Activated B cell treated with CpG ODN at 0.5 μM for 24 hours (primary cell): ENCODE results near the gene TEX26. TPM values are rescaled to one million over a fixed set of nuclear protein-coding genes. Genes with fewer than 3 reads are reported as not detected.

Experiments
- ATAC-seq: fragments of 200-7000 bp; cut with Tn5 transposase; one replicate; pipeline ENCODE4 v1.10.0; 2021; ENCODE audit warnings: low read depth, mild to moderate bottlenecking, moderate library complexity
- CTCF ChIA-PET: fragments of 350-600 bp; sonication (Branson Sonifier 250); formaldehyde crosslinking; loops from one replicate; lab custom pipeline; 2021; ENCODE audit warnings: antibody characterized with exemption; lab: Charles Lee
- POLR2A ChIA-PET: fragments of 350-600 bp; sonication (Branson Sonifier 250); formaldehyde crosslinking; loops from one replicate; lab custom pipeline; 2021; ENCODE audit warnings: antibody characterized with exemption; lab: Charles Lee
- DNase-seq: peaks from one replicate; pipeline ENCODE4 v3.0.0; 2022
- H3K27ac Mint-ChIP-seq: one replicate; pipeline ENCODE4 v1.8.0; 2020; ENCODE audit warnings: mixed read lengths
- H3K27me3 Mint-ChIP-seq: one replicate; pipeline ENCODE4 v1.8.0; 2021; ENCODE audit warnings: mixed read lengths
- H3K36me3 Mint-ChIP-seq: one replicate; pipeline ENCODE4 v1.8.0; 2021; ENCODE audit warnings: low read depth, mixed read lengths
- H3K4me1 Mint-ChIP-seq: one replicate; pipeline ENCODE4 v1.8.0; 2021; ENCODE audit warnings: mixed read lengths
- H3K4me3 Mint-ChIP-seq: one replicate; pipeline ENCODE4 v1.8.0; 2020; ENCODE audit warnings: mild to moderate bottlenecking, mixed read lengths
- H3K9me3 Mint-ChIP-seq: one replicate; pipeline ENCODE4 v1.8.0; 2020; ENCODE audit warnings: mixed read lengths
- CTCF ChIP-seq: fragments of 200-600 bp; IDR thresholded peaks from one replicate; pipeline ENCODE4 v1.8.0; 2022; ENCODE audit warnings: antibody characterized with exemption, mild to moderate bottlenecking
- intact Hi-C: fragments of 100-400 bp; cut with micrococcal nuclease; formaldehyde crosslinking; loops from one replicate; pipeline ENCODE4 v1.15.1; 2024
- total RNA-seq: library from RNA; stranded (reverse); gene quantifications from 2 replicates; pipeline ENCODE4 v1.2.3, GENCODE V29; 2022

Gene TEX26
- total RNA-seq, 1 donor from 2014 or later, result not detected

GRCh38 chr13:30976025-30976424 is 43.6 kb downstream of the TEX26 start:
- ChIA-PET CTCF (no interaction called here), POLR2A (no interaction called here)
- ATAC-seq (no peak), DNase-seq (no peak)
- intact Hi-C loops, result no loop called here
- peaks cover 11% of the 10 kb centered on the region for H3K27me3 Mint-ChIP-seq
- H3K4me3 Mint-ChIP-seq, result no peak overlapping the region
- no peaks in the 10 kb centered on the region for H3K36me3 Mint-ChIP-seq
- TF ChIP-seq CTCF, result no peak
- H3K9me3 Mint-ChIP-seq, result no peaks in the 10 kb centered on the region
- H3K4me1 Mint-ChIP-seq, result no peaks in the 10 kb centered on the region
- no peak overlapping the region for H3K27ac Mint-ChIP-seq

- no peak overlapping the region for H3K27ac Mint-ChIP-seq
- H3K9me3 Mint-ChIP-seq, result no peaks in the 10 kb centered on the region
- CTCF ChIA-PET, result interaction anchor here (0.6 to 1.2 kb wide), 2 partner anchors 10 to 65 kb away, joined by 3 read pairs; no protein-coding TSS in a partner anchor
- POLR2A ChIA-PET, result no interaction called here
- no peak overlapping the region for H3K4me3 Mint-ChIP-seq
- intact Hi-C loops, result loop anchor here (1.0 kb wide), 1 partner anchor 65 kb away; no protein-coding TSS in a partner anchor
- H3K4me1 Mint-ChIP-seq, result no peaks in the 10 kb centered on the region
- ATAC-seq (no peak), DNase-seq (no peak)
- H3K36me3 Mint-ChIP-seq, result no peaks in the 10 kb centered on the region
- no peak for TF ChIP-seq CTCF
- H3K27me3 Mint-ChIP-seq, result peaks cover 9% of the 10 kb centered on the region
Observed at GRCh38 chr13:30978981-30979956, 46.8 kb downstream of the TEX26 start.

- ChIA-PET POLR2A (no interaction called here), CTCF (no interaction called here)
Observed at GRCh38 chr13:30982506-30982905, 50.0 kb downstream of the TEX26 start.

GRCh38 chr13:30982906-30983305 is 50.5 kb downstream of the TEX26 start:
- Mint-ChIP-seq H3K27ac (no peak overlapping the region), H3K27me3 (peaks cover 9% of the 10 kb centered on the region), H3K4me1 (no peaks in the 10 kb centered on the region), H3K36me3 (no peaks in the 10 kb centered on the region), H3K4me3 (no peak overlapping the region), H3K9me3 (no peaks in the 10 kb centered on the region)
- TF ChIP-seq CTCF, result no peak
- CTCF ChIA-PET, result no interaction called here
- ATAC-seq (no peak), DNase-seq (no peak)
- POLR2A ChIA-PET, result no interaction called here
- intact Hi-C loops, result no loop called here

More at GRCh38 chr13:30982506-30982905, 50.0 kb downstream of the TEX26 start:
- H3K36me3 Mint-ChIP-seq, result no peaks in the 10 kb centered on the region
- ATAC-seq, result no peak
- no peak overlapping the region for H3K4me3 Mint-ChIP-seq
- TF ChIP-seq CTCF, result no peak
- DNase-seq, result no peak
- H3K27me3 Mint-ChIP-seq, result peaks cover 9% of the 10 kb centered on the region
- H3K27ac Mint-ChIP-seq, result no peak overlapping the region
- no peaks in the 10 kb centered on the region for H3K9me3 Mint-ChIP-seq
- intact Hi-C loops, result no loop called here
- H3K4me1 Mint-ChIP-seq, result no peaks in the 10 kb centered on the region

- no peak for TF ChIP-seq CTCF
- ChIA-PET POLR2A (no interaction called here), CTCF (no interaction called here)
- Mint-ChIP-seq H3K9me3 (no peaks in the 10 kb centered on the region), H3K36me3 (no peaks in the 10 kb centered on the region), H3K27ac (no peak overlapping the region), H3K4me3 (no peak overlapping the region), H3K4me1 (no peaks in the 10 kb centered on the region), H3K27me3 (peaks cover 9% of the 10 kb centered on the region)
- intact Hi-C loops, result no loop called here
- no peak for DNase-seq
- no peak for ATAC-seq
Observed at GRCh38 chr13:30983431-30983830, 51.0 kb downstream of the TEX26 start.
